ENCODE data around the gene SLC9A3.

Gene SLC9A3

DNA sequence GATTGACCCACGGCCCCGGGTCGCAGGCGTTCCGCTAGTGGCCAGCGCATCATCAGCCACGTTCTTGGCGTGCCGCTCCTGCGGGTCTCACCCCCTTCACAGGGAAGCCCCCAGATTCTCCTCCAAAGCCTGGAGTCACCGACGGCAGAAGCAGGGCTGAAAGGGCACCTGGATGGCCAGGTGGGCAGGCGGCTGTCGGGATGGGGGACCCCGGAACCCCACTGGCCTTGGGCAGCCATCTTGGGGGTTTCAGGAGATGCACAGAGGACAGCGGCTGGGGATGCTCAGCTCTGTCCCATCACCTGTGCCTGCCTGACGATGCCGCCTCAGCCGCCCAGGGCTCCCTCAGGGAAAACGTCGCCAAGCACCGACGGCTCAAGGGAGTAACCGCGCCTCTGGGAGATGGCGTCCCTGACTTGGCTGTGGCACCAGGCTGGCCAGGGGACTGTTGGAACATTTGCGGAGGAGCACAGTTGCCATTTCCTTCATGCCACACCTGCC lies 14.1 kb upstream of the SLC9A3 start:
- no peak for DNase-seq

DNA sequence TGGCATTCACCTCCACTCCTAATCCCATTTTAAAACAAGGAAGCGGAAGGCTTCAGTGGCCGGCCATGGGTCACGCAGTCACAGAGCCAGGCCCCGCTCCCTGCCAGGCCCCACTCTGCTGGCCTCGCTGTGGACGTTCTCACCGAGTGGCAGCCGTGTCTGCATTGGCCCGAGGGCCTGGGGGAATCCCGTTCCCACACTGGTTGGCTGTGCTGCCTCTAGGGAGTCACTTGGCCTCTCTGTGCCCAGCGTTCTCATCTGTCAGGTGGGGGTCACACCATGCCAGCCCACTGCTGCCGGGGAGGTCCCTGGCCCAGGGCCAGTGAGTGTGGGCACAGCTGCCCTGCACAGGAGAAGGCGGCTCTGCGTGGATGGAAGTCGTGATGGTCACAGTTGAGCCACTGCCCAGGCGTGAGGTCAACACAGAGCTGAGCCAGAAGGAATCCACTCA lies 13.4 kb upstream of the SLC9A3 start:
- no peak for DNase-seq

DNA sequence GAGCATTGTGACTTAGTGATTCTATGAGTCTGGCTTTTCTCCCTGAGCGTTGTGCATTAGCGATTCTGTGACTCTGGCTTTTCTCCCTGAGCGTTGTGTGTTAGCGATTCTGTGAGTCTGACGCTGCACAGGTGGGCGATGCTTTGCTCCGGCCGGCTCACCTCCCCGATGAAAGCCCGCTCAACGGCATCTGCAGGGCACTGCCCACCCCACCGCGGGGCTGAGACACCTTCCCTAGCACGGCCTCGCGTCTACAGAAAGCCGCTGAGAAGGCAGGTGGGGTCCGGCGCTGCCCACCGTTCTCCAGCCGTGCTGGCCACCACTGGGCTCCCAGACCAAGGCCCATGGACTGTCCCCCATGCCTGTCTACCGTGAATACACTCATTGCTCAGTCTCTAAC lies 12.8 kb upstream of the SLC9A3 start:
- DNase-seq: no peak

DNA sequence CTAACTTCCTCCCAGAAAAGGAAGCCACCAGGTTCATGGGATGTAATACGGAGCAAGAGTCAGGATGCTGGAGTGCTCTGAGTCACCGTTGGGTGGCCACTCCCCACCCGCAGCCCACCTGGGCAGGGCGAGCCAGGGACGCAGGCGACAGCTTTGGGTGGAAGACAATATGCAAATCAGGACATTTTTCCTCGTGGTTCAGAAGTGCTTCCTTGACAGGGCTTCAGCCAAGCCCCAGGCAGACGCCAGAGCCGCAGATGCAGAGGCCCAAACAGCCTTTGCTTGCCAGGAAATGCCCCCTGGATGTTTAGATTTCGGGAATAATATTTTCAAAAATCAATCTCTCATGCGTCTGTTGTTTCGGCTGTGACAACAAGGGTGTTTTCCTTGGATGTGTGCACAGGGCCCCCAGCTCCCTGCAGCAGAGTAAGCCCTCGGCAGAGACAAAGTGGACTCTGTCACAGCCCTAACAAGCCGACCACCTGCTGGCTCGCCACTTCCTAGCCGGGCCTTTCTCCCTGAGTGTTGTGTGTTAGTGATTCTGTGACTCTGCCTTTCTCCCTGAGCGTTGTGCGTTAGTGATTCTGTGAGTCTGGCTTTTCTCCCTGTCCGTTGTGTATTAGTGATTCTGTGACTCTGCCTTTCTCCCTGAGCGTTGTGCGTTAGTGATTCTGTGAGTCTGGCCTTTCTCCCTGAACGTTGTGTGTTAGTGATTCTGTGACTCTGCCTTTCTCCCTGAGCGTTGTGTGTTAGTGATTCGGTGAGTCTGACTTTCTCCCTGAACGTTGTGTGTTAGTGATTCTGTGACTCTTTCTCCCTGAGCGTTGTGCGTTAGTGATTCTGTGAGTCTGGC lies 11.8 kb upstream of the SLC9A3 start:
- DNase-seq: no peak

DNA sequence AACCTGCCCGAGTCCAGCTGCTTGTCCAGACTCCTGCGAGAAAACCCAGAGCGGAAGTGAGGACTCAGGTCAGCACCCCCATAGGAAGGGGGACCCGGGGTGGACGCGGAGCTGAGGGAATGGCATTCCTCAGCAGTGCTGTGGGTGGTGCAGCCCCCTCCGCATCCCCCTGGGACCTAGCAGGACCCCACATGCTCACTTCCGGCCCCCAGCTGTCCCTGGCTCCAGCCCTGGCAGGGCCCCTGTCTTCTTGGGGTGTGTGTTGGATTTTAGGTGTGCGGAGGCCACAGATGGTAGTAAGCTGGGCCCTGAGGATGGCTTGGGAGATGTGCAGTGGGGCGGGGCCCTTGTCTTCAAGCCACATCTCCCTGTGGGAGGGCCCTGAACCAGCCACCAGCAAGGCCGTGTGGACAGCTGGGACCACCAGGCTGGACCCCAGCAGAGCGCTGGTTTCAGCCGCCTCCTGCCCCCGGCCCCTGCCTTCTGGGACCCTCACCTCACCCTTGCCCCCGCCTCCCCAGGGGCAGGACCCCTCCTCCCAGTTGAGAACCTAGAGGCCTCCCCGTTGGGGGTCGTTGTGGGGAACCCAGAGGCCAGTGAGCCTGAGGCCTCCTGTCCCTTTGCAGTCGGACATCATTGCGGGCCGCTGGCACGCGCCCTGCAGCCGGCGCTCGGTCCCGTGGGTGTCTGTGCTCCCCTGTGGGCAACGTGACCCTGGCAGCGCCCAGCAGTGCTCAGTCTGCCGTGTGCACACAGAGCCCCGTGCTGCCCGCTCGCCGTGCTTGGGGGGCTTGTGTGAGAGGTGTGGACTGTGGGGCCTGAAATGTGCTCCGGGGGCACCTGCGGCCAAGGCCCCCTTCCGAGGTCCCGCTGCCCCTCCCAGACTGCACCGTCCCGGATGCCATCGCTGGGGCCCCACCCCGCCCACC lies 10.8 kb upstream of the SLC9A3 start:
- DNase-seq: no peak

DNA sequence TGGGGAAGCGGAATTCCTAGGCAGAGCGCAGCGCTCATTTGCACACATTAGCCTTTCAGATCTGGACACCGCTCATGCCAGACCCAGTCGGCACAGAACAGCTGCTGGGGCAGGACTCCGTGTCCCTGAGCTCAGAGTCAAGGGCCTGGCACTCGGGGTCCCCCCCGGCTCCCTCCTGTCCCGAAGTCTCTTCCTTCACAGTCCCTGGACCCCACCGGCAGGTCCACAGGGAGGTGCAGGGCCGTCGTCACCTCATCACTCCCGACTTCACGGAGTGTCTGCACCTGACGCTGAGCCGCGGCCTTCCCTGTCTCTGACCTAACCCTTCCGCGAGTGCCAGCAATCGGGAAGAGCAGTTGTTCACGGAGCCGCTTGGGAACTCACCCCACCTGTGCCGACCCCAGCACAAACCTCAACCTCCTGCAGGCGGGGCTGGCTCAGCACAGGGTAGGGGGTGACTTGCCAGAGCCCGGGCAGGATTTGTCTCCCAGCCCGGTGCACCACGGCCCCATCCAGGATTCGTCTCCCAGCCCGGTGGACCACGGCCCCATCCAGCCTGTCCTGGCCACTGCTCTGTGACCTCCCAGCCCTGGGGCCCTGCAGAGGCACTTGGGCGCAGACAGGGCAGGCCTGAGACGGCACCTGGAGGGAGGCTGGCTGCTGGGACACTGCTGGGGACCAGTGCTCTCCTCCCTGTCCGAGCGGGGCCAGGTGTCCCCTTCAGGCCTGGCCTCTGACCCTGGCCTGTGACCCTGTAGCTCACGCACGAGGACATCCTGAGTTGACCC lies 9.9 kb upstream of the SLC9A3 start:
- no peak for DNase-seq

DNA sequence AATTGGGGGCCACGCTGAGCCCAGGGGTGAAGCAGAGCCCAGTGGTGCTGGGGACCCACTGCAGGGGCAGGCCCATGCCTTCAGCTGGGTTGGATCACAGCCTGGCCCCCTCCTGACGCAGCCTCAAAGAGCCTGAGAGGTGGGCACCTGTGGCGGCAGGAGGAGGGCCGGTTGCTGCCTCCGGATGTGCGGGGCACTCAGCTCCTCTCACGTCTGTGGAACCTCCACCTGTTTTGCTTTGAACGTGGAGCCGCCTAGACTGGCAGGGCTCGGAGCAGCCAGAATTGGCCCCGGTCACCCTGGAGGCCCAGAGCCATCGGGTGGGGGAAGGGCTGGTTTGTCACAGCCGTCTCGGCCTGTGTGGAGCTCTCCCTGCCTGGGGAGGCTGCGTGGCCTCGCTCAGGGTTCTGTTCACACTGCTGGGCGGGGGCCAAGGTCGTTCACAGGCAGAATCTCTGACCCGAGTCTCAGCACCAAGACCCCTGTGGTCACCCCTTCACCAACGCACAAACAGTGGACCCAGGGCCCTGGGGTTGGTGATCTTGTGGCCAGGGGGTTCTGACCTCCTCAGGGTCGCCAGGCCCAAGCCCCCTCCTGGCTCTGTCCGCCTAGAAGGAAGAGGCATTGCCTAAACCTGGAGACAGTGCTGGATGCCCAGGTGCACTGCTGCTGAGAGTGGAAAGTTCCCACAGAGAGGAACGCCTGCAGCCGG lies 9.2 kb upstream of the SLC9A3 start:
- no peak for DNase-seq

DNA sequence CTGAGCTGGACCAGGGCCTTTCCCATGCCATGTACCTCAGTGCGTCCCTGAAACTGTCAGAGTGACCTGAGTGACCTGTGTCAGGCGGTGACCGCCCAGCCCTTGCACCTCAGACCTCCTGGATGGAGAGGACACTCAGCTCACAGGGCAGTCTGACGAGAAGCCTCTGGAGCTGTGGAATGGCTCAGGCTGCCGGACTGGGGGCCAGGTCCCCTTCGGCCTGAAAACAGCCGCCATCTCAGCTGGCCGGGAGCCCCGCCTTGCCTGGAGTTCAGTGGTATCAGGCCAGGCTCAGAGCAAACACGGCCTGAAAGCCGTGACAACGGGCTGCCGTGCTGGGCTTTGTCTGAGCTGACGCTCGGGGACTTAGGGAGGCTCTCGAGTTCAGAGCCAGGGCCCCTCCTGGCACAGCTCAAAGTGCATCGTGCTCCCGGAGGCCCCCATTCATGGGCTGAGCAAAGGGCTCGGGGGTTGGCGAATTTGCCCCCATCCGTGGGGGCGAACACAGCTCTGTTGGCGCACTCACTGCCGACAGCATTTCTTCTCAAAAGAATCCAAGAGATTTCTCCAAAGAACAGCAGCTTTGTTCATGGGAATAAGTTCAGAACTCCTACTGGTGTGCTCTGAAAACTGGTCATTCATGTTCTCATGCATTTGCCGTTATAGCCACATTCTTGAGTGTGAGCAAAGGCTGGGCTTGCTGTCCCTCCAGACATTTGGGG lies 8.4 kb upstream of the SLC9A3 start:
- DNase-seq: no peak

DNA sequence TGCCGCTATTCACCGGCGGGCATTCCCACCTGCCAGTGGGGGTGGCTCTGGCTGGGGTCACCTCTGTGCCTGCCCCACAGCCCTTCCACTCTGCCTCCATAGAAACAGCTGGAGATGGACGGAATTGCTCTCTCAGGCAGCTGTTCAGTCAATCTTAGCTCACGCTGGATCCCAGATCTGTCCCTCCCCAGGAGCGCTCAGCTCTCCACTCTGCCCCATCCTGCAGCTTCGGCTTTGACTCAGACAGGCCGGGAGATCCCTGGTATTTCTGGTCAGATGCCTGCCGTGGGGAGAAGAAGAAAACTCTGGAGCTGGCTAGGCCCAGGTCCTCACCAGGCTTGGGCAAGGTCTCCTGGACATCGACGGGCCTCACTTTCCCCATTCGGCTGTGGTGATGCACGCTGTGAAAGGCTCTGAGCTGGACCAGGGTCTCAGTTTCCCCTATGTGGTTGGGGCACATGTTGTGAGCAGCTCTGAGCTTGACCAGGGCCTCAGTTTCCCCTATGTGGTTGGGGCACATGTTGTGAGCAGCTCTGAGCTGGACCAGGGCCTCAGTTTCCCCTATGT lies 7.6 kb upstream of the SLC9A3 start:
- no peak for DNase-seq

DNA sequence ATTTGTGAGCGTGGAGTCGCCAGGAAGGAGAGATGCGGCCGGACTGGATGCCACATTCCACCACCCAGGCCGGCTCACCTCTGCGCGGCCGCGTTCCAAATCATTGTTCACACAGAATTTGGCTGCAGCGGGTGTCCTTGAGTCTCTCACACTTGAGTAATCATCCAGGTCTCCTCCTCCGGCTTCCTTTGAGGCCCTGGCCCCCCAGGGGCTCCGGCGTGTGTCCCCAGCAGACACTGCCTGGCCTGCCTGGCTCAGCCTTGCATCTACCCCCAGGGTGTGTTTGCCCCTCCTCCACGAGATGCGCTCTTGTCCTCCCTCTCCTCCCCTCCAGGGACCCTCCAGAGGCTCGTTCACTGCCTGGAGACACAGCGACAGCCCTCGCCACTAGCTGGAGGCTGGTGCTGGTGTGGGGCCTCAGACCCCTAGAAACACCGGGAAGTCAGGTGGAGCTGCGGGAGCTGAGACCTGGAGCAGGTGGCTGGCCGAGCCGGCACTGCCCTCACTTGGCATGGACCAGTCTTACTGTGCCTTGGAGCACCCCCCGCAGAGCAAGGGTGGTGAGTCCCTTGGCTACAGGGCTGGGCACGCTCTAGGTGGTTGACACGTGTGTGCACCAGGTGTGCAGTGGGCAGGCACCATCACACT lies 7.0 kb upstream of the SLC9A3 start:
- no peak for DNase-seq

DNA sequence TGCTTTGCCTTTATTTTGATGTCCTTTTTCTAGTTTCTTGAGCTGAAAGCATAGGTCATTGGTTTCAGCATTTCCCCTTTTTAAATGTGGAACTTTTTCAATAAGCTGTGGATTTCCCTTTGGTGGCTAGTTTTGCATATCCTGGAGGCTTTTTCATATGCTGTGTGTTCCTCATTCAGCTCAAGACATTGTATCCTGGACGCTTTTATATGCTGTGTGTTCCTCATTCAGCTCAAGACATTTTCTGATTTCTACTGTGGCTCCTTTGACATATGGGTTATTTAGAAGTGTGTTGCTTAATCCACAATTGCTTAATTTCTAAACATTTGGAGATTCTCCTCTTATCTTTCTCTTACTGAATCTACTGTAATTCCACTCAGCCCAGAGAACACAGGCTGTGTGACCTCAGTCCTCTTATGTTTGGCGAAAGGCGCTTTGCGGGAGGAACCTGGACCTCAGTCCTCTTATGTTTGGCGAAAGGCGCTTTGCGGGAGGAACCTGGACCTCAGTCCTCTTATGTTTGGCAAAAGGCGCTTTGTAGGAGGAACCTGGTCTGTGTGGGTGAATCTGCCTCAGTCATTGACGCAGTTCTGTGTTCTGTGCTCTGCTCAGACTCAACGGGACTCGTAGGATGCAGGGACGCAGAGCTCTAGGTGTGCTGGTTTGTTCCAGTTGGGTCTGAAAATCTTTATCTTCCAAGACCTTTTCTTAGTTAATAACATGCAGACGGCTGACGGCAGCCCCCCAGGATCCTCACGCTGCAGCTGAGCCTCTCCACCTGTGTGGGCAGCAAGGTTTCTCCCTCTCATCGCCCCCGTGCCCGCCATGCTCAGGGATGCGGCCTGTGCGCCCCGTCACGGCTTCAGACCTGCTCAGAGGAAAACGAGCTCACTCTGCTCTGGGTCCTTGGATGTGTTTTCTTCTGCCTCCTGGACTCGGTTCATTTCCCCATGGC lies 6.0 kb upstream of the SLC9A3 start:
- no peak for DNase-seq

DNA sequence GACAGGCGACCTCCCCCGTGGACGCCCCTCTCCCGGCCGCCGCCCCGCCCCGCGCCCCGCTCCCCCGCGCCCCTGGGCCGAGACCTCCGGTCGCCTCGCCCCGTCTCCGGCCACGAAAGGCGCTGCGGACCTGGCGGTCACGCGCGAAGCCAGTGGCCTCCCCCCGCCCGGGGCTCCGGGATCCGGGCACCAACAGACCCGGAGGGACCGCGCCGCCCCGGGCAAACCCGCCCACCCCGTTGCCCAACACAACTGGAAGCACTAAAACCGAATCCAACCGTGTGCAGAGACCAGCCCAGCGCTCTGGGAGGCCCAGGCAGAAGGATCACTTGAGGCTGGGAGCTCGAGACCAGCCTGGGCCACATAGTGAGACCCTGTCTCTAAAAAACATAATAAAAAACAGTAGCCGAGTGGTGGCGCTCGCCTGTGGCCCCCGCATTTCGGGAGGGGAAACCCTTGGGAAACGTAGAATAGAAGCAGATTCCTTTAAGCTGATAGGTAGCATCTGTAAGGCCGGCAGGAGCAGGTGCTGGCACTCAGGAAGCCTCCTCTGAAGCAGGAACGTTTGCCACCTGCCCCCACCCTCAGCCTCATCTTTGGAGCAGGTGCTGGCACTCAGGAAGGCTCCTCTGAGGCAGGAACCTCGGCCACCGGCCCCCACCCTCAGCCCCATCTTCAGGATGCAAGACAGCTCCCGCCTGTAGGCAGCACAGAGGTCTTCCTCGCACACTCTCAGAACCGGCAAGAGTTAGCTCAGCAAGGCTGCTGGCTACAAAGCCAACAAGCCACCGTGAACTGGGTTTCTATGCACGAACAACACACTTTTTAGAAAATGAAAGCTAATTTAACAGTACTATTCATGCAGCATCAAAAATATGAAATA lies 4.6 kb upstream of the SLC9A3 start:
- no peak for DNase-seq

DNA sequence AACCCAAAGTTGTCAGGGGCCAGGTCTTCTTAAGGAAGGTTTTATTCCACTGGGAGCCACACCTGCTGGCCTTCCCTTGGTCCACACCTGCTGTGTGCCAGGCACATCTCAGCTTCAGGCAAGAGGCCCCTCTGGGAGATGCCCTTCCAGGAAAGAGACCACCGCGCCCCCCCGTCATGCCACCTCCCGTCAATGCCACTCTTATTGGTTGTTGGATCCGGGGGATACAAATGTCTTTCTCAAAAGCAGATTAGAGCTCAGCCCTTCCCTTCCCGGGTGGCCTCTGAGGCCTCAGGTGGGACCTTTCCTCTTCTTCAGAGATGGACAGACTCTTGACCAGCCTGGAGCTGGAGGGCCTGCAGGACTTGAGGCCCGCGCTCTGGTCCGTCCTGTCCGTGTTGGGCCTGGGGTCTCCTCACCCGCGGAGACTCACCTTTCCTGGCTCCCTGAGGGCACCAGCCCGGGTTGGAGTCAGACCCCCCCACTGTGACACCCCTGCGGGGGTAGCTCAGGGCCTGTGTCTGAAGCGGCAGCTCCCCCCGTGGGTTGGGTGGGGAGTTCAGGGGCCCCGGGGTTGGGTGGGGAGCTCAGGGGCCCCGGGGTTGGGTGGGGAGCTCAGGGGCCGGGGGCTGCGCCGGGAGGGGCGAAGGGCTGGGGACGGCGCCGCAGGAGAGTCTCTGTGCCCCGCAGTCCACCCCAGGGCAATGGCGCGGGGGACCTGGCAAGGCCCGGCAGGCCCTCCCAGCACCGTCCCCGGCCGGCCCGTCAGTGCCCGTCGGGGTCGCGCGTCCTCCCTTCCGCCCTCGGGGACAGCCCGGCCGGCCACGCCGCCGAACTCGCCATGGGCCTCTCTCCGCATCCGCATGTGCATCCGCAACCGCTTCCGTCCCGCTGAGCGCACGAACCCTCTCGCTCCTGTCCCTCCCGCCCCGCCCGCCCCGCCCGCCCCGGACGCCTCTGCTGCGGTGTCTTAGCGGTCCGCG lies 3.7 kb upstream of the SLC9A3 start:
- no peak for DNase-seq

DNA sequence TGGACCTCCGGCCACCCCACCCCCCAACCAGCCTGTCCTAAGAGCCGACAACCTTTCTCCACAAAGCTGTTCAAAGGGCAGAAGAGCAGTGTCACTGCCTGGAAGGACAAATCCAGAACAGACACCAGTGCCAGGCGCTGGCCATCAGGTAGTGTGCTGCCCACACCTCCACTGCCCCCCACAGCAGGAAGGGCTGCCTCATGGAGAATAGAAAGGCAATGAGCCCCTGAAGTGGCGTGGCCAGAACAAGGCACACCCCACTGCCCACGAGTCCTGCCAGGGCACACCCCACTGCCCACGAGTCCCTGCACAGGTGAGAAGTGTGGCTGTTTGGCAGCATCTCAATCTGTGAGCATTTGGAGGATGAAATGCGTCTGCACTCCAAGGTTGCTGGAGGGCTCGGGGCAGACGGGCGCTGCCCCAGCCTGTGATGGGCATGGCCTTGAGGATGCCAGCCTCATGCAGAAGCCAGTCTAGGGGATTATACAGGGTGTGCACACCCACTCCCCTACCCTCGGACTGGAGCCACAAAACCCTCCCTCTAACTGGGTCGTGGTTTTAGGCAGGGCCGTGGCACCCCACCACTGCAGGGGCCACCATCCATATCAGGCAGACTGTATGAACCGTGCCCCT lies 2.3 kb upstream of the SLC9A3 start:
- no peak for DNase-seq

DNA sequence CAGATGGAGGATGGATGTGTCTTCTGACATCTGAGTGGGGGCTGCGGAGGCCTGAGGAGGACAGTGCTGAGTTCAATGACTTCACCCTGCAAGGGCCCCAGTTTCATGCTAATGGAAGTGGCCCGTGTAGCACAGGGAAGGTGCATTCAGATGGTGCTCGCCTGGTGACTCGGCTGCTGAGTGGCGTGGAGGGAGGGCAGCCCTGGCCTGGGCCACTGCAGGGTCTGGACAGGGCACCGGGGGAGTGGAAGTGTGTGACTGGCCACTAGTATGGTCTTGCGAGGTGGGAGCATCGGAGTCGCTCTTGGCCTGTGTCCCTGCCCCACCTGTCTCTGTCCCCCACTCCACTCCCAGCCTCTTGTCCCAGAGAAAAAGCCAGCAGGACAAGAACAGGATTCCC lies 1.7 kb upstream of the SLC9A3 start:
- no peak for DNase-seq

DNA sequence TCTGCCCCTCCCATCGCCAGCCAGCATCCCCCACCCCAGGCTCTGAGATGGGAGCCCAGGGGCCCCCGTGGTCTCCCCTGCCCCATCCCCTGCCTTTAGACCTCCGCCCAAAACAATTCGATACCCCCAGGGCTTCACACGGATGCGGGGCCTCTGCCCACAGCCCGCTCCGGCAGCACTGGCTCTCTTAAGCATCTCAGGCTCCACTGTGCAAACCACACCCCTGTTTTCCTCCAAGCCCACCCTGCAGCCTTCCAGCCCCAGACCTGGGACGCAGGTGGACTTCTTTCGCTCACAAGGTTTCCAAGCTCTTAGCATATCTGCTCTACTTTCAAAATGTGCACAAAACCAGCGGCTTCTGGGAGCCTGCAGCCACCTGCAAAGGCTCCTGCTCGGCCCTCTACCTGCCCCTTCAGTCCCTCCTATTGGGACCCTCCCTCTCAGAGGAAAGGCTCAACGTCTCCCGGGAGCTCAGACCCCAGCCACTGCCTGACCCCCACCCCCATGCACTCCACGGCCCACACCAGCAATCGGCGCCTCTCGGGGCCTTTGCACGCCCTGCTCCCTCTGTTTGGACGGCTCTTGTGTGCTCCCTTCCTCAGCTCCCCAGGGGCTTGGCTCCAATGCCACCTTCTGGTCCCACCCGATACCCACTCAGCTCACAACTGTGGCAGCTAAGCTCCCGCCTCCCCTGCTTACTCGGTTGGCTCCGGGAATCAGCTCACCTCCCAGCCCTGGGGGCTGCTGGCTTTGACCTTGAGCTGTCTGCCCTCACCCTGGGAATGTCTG lies 918 bp upstream of the SLC9A3 start:
- DNase-seq: no peak
